ENCODE measurements around the gene SLC4A2. TPM values are rescaled to one million over a fixed set of nuclear protein-coding genes. Genes with fewer than 3 reads are reported as not detected.
A peak's percentile ranks its signal among the peaks of the same experiment; 100 is the strongest.
"Not testable (repeated sequence)": the region's sequence is repeated elsewhere in the genome, so short reads cannot be mapped to it uniquely, and the experiment has no call there.

SLC4A2 gene
- total and polyA plus RNA-seq, 2 experiments from 2014 or later = 144 to 269 TPM

DNA sequence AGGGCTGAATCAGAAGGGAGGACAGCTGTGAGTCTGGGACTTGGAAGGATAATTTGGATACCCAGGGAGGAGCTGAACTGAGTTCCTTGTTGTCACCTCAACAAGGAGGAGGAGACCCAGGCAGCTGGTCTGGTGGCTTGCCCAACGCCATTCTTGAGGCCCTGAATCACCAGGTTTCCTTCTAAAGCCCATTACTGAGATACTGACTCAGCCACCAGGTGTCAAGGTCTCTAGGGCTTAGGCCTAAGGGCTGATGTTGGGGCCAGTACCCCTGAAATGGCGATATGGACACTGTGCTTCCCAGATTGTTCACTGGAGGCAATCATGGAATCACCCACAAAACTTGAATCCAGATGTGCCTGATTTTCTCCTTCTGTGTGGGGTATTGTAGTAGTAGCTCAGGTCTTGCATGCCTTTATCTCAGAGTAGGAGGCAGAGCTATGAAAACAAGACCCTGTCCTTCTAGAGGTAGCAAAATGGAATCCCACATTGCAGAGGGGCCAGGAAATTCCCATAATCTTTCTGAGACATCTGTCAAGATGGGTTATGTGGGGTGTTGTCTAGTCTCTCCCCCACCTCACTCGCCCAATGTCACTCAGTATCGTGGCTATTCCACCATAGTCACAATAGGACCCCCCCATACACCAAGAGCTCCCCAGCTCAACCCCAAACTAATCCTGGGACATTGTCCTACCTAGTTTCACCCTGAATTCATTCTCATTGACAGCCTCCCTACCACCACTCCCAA lies 33.3 kb upstream of the SLC4A2 start:
- no peak for DNase-seq (ENCODE audit: low read depth in 1 of 2, low spot score in 1 of 2)
- H3K4me1 ChIP-seq (ENCODE audit: low read depth) = peaks cover 15% of the 10 kb centered on the region
- H3K27ac ChIP-seq = no peak overlapping the region
- H3K36me3 ChIP-seq = no peaks in the 10 kb centered on the region
- H3K27me3 ChIP-seq = no peaks in the 10 kb centered on the region
- no peak for TF ChIP-seq CTCF (IDR thresholded peaks at IDR 0.05; ENCODE audit: low read depth, low read length)
- no peaks in the 10 kb centered on the region for H3K9me3 ChIP-seq (ENCODE audit: low read depth)
- no peak overlapping the region for H3K4me3 ChIP-seq

- not testable (repeated sequence) for H3K36me3 ChIP-seq; H3K9me3 ChIP-seq (ENCODE audit: low read depth); H3K27me3 ChIP-seq; DNase-seq (ENCODE audit: low read depth in 1 of 2, low spot score in 1 of 2)
- Histone ChIP-seq H3K4me3 (peak overlapping the region; percentile 95), H3K27ac (peak overlapping the region; percentile 53), H3K4me1 (ENCODE audit: low read depth) (peaks cover 12% of the 10 kb centered on the region)
These were observed 32.3 kb upstream of the SLC4A2 start for GRCh38 chr7:151026771-151027727.

DNA sequence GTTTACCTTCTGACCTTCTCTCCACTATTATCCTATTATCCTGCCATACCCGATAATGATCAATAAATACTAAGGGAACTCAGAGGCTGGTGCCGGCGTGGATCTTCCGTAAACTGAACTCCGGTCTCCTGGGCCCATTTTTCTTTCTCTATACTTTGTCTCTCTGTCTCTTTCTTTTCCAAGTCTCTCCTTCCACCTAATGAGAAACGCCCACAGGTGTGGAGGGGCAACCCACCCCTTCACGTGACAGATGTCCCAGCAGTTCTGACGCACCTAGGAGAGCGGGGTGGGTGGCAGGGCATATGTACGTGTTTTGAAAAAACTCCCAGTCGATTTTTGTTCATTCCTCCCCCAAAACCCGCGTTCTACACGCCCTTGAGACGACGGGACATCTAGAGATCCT lies 31.7 kb upstream of the SLC4A2 start:
- Histone ChIP-seq H3K4me1 (ENCODE audit: low read depth) (peaks cover 12% of the 10 kb centered on the region), H3K27ac (peak overlapping the region; percentile 53), H3K4me3 (peak overlapping the region; percentile 95)
- DNase-seq (ENCODE audit: low read depth in 1 of 2, low spot score in 1 of 2); H3K9me3 ChIP-seq (ENCODE audit: low read depth); H3K36me3 ChIP-seq; H3K27me3 ChIP-seq: not testable (repeated sequence)

- Histone ChIP-seq H3K36me3 (no peaks in the 10 kb centered on the region), H3K4me1 (ENCODE audit: low read depth) (peaks cover 12% of the 10 kb centered on the region), H3K27me3 (no peaks in the 10 kb centered on the region), H3K9me3 (ENCODE audit: low read depth) (no peaks in the 10 kb centered on the region), H3K27ac (peak within 1 kb of the TSS; percentile 73), H3K4me3 (peak within 1 kb of the TSS; percentile 95)
- DNase-seq (ENCODE audit: low read depth in 1 of 2, low spot score in 1 of 2) = peak; percentile 98 to 99
- TF ChIP-seq CTCF (IDR thresholded peaks at IDR 0.05; ENCODE audit: low read depth, low read length) = peak; percentile 43
These were observed 31.1 kb upstream of the SLC4A2 start, which contains the start of gene ABCB8 for GRCh38 chr7:151028131-151028947. Gene ABCB8, plus strand, starts transcription at chr7:151028450. Its CDS starts 66 bp downstream, at chr7:151028516.

DNA sequence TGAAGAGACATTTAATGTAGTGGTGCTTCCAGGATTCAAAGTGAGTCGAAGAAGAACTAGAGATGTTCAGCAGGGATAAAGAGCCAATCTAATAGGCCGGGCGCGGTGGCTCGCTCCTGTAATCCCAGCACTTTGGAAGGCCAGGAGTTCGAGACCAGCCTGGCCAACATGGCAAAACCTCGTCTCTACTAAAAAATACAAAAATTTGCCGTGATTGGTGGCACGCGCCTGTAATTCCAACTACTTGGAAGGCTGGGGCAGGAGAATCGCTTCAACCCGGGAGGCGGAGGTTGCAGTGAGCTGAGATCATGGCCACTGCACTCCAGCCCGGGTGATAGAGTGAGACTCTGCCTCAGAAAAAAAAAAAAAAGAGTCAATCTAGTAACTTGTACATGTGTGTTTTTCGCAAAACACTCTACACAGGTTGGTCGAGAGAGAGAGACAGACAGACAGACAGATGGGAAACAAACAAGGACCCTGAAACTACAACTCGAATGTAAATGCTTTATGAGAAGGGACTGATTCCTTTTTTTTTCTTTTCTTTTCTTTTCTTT lies 30.4 kb upstream of the SLC4A2 start:
- peak overlapping the region; percentile 73 for H3K27ac ChIP-seq
- no peaks in the 10 kb centered on the region for H3K36me3 ChIP-seq
- no peaks in the 10 kb centered on the region for H3K27me3 ChIP-seq
- H3K4me3 ChIP-seq = peak overlapping the region; percentile 95
- peaks cover 12% of the 10 kb centered on the region for H3K4me1 ChIP-seq (ENCODE audit: low read depth)
- no peaks in the 10 kb centered on the region for H3K9me3 ChIP-seq (ENCODE audit: low read depth)
- TF ChIP-seq CTCF (IDR thresholded peaks at IDR 0.05; ENCODE audit: low read depth, low read length) = no peak
- DNase-seq (ENCODE audit: low read depth in 1 of 2, low spot score in 1 of 2) = no peak

GRCh38 chr7:151031011-151031410 lies 28.4 kb upstream of the SLC4A2 start:
- H3K27ac ChIP-seq = no peak overlapping the region
- DNase-seq (ENCODE audit: low read depth in 1 of 2, low spot score in 1 of 2) = no peak
- TF ChIP-seq CTCF (IDR thresholded peaks at IDR 0.05; ENCODE audit: low read depth, low read length) = no peak
- no peaks in the 10 kb centered on the region for H3K36me3 ChIP-seq
- H3K4me1 ChIP-seq (ENCODE audit: low read depth) = peaks cover 12% of the 10 kb centered on the region
- no peaks in the 10 kb centered on the region for H3K27me3 ChIP-seq
- no peak overlapping the region for H3K4me3 ChIP-seq
- H3K9me3 ChIP-seq (ENCODE audit: low read depth) = no peaks in the 10 kb centered on the region
